Psoas muscle (tissue), 8 donors: ENCODE measurements around the gene RNF157. TPM values are rescaled to one million over a fixed set of nuclear protein-coding genes. Genes with fewer than 3 reads are reported as not detected.

Experiments used
- ATAC-seq, 4 donors: fragments of 200-7000 bp; cut with Tn5 transposase; one replicate each; pipeline ENCODE4 v1.9.1; 2020; ENCODE audit warnings: moderate library complexity in 3 of 4, mild to moderate bottlenecking in 2 of 4
- DNase-seq, 2 donors: peaks; one replicate each; pipeline ENCODE4 v3.0.0-alpha.2; 2020
- H3K27ac ChIP-seq: fragments of 200-600 bp; one replicate; pipeline ENCODE4 v1.8.0; 2022
- H3K27me3 ChIP-seq, 3 donors: fragments of 200-600 bp in 1 of 3; one replicate each; pipeline versions ENCODE4 v1.6.1 to v1.8.0; 2013 to 2022; ENCODE audit warnings: low read length in 2 of 3, mild to moderate bottlenecking in 2 of 3, moderate library complexity in 1 of 3; ENCODE audit not compliant: insufficient read depth in 3 of 3
- H3K36me3 ChIP-seq, 2 donors: fragments of 200-600 bp in 1 of 2; one replicate each; pipeline versions ENCODE4 v1.6.1 to v1.8.0; 2013 to 2022; ENCODE audit warnings: low read depth in 1 of 2, mild to moderate bottlenecking in 1 of 2, moderate library complexity in 1 of 2; ENCODE audit not compliant: insufficient read depth in 1 of 2
- H3K4me1 ChIP-seq: fragments of 200-600 bp; one replicate; pipeline ENCODE4 v1.8.0; 2022
- H3K4me3 ChIP-seq: fragments of 200-600 bp; one replicate; pipeline ENCODE4 v1.8.0; 2022; ENCODE audit warnings: mild to moderate bottlenecking
- H3K9me3 ChIP-seq: fragments of 200-600 bp; one replicate; pipeline ENCODE4 v1.8.0; 2022
- CTCF ChIP-seq: fragments of 200-600 bp; IDR thresholded peaks from one replicate; pipeline ENCODE4 v1.8.0; 2022; ENCODE audit warnings: antibody characterized with exemption
- WGBS, 3 donors: extraction: QIAGEN DNeasy Blood & Tissue Kit; methylation state at CpG; one replicate each; pipeline versions ENCODE4 v1.1.6 to v1.1.7; 2013; 5-methylcytosine and 5-hydroxymethylcytosine counted together
- intact Hi-C, 2 donors: fragments of 100-400 bp; cut with DNase I; formaldehyde crosslinking; loops; one replicate each; pipeline versions ENCODE4 v1.11.0 to v1.14.2; 2022
- polyA plus RNA-seq, 3 donors: library from polyadenylated mRNA; stranded (reverse); fragments of 200-250 nt; gene quantifications; one replicate each; pipeline ENCODE4 v1.2.3, GENCODE V29; 2013
- total RNA-seq, 4 donors: library from RNA; stranded (reverse); fragmentation: NEBNext Ultra II Directional in 2 of 4; extraction: Animal tissue kit (Norgen Biotek cat#: 25700) in 2 of 4; gene quantifications; one replicate each; pipeline versions ENCODE4 v1.2.1 to v1.2.4, GENCODE V29; 2021 to 2023
- donor health status: healthy with polysubstance abuse.
- donor health status: DM: no; HTN: no; CAD: no; lungs with moderate emphysema.
- donor health status: Bipolar disorder and iron deficiency.
- donor health status: healthy.
- donor health status: DM: yes; HTN: yes; CAD: no.
- donor health status: DM: no; HTN: no; CAD: no.
- donor health status: DM: no; HTN: no; CAD: no.
- donor health status: DM: yes; HTN: yes; CAD: no.

Gene RNF157
- total and polyA plus RNA-seq, 7 donors, result 14.9 to 90.1 (median 69.3) TPM

- WGBS, 3 donors, result 89 to 92% (median 91%) methylated on average over 20 of the region's 20 CpGs
- H3K27me3 ChIP-seq, result no peaks in the 10 kb centered on the region
- H3K4me3 ChIP-seq, result no peak overlapping the region
- ATAC-seq (no peak), DNase-seq (no peak)
- no peak for TF ChIP-seq CTCF
- peaks cover 2 to 98% of the 10 kb centered on the region in 2 donors for H3K36me3 ChIP-seq
- no peak overlapping the region for H3K27ac ChIP-seq
- intact Hi-C loops, result no loop called here
- H3K9me3 ChIP-seq, result no peaks in the 10 kb centered on the region
- no peaks in the 10 kb centered on the region for H3K4me1 ChIP-seq
Observed at GRCh38 chr17:76092526-76093413, 147.5 kb downstream of the RNF157 start.

Other genes with a start within 250 kb of the RNF157 start
- gene CDK3, start 239.6 kb downstream of the RNF157 start, total RNA-seq, result 1 to 10 TPM in 1 of 4 donors, under 1 TPM in 3; 0.60 to 1.4 (median 0.62) TPM
- 1 to 10 TPM in 2 of 3 donors, under 1 TPM in 1; 0.47 to 1.9 (median 1.1) TPM for gene CDK3, start 239.6 kb downstream of the RNF157 start, polyA plus RNA-seq
- under 1 TPM in 3 of 4 donors, not detected in 1; 0.16 to 0.36 (median 0.19) TPM for gene EVPL, start 213.2 kb downstream of the RNF157 start, total RNA-seq
- under 1 TPM; 0.03 to 0.07 (median 0.05) TPM for gene EVPL, start 213.2 kb downstream of the RNF157 start, polyA plus RNA-seq
- gene SRP68, start 168.0 kb downstream of the RNF157 start, total RNA-seq, result 100 to 1,000 TPM in 2 of 4 donors, 10 to 100 TPM in 2; 87.3 to 117 (median 104) TPM
- 100 to 1,000 TPM in 1 of 3 donors, 10 to 100 TPM in 2; 72.4 to 141 (median 88.8) TPM for gene SRP68, start 168.0 kb downstream of the RNF157 start, polyA plus RNA-seq
- gene GALR2, start 165.7 kb downstream of the RNF157 start, total RNA-seq, result under 1 TPM in 1 of 4 donors, not detected in 3; 0.22 TPM
- under 1 TPM; 0.05 to 0.16 (median 0.13) TPM for gene GALR2, start 165.7 kb downstream of the RNF157 start, polyA plus RNA-seq
- gene ZACN, start 161.3 kb downstream of the RNF157 start, total RNA-seq, result under 1 TPM in 1 of 4 donors, not detected in 3; 0.08 TPM
- gene ZACN, start 161.3 kb downstream of the RNF157 start, polyA plus RNA-seq, result 1 to 10 TPM in 2 of 3 donors, under 1 TPM in 1; 0.98 to 1.6 (median 1.4) TPM
- 10 to 100 TPM; 56.0 to 61.0 (median 58.3) TPM for gene EXOC7, start 136.7 kb downstream of the RNF157 start, total RNA-seq
- 10 to 100 TPM; 26.3 to 51.6 (median 43.7) TPM for gene EXOC7, start 136.7 kb downstream of the RNF157 start, polyA plus RNA-seq
- gene FOXJ1, start 99.2 kb downstream of the RNF157 start, total RNA-seq, result under 1 TPM in 2 of 4 donors, not detected in 2; 0.11 to 0.15 TPM
- gene FOXJ1, start 99.2 kb downstream of the RNF157 start, polyA plus RNA-seq, result under 1 TPM; 0.07 to 0.11 (median 0.09) TPM
- gene UBALD2, start 24.9 kb upstream of the RNF157 start, total RNA-seq, result 100 to 1,000 TPM in 3 of 4 donors, 10 to 100 TPM in 1; 55.2 to 414 (median 183) TPM
- gene UBALD2, start 24.9 kb upstream of the RNF157 start, polyA plus RNA-seq, result 100 to 1,000 TPM in 2 of 3 donors, 10 to 100 TPM in 1; 68.2 to 145 (median 120) TPM
- 1 to 10 TPM in 2 of 4 donors, under 1 TPM in 2; 0.69 to 1.5 (median 0.95) TPM for gene QRICH2, start 67.8 kb upstream of the RNF157 start, total RNA-seq
- gene QRICH2, start 67.8 kb upstream of the RNF157 start, polyA plus RNA-seq, result 1 to 10 TPM in 2 of 3 donors, under 1 TPM in 1; 0.94 to 1.2 (median 1.1) TPM
- gene PRPSAP1, start 113.4 kb upstream of the RNF157 start, total RNA-seq, result 10 to 100 TPM; 14.8 to 20.0 (median 18.1) TPM
- 10 to 100 TPM in 2 of 3 donors, 1 to 10 TPM in 1; 9.5 to 24.7 (median 12.3) TPM for gene PRPSAP1, start 113.4 kb upstream of the RNF157 start, polyA plus RNA-seq
- gene SPHK1, start 144.1 kb upstream of the RNF157 start, total RNA-seq, result 1 to 10 TPM in 3 of 4 donors, under 1 TPM in 1; 0.90 to 5.3 (median 2.6) TPM
- gene SPHK1, start 144.1 kb upstream of the RNF157 start, polyA plus RNA-seq, result 10 to 100 TPM in 1 of 3 donors, 1 to 10 TPM in 2; 1.3 to 21.3 (median 3.1) TPM
- gene UBE2O, start 212.7 kb upstream of the RNF157 start, total RNA-seq, result 10 to 100 TPM; 37.3 to 45.5 (median 39.7) TPM
- gene UBE2O, start 212.7 kb upstream of the RNF157 start, polyA plus RNA-seq, result 10 to 100 TPM; 11.6 to 23.9 (median 12.3) TPM
- not detected for gene AANAT, start 227.1 kb upstream of the RNF157 start, total RNA-seq
- gene AANAT, start 227.1 kb upstream of the RNF157 start, polyA plus RNA-seq, result under 1 TPM in 2 of 3 donors, not detected in 1; 0.09 to 0.13 TPM